ENCODE data around the gene MEIS2.

MEIS2 gene

GRCh38 chr15:37108381-37109167, 8.2 kb upstream of the MEIS2 start:
- TF ChIP-seq POLR2A (IDR thresholded peaks at IDR 0.05; ENCODE audit: extremely low read depth, insufficient read length): no peak
- no peak for TF ChIP-seq CTCF (IDR thresholded peaks at IDR 0.05; ENCODE audit: low read depth, low read length)
- TF ChIP-seq, protein P1, sequence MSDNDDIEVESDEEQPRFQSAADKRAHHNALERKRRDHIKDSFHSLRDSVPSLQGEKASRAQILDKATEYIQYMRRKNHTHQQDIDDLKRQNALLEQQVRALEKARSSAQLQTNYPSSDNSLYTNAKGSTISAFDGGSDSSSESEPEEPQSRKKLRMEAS (IDR thresholded peaks at IDR 0.05; ENCODE audit: low read depth, low read length): no peak
- no peak for TF ChIP-seq MYC (IDR thresholded peaks at IDR 0.05; ENCODE audit: low read depth, low read length)
- no peak for DNase-seq (ENCODE audit: low read depth)
- no peak overlapping the region for H3K4me3 ChIP-seq (ENCODE audit: low read depth, low read length)

DNA sequence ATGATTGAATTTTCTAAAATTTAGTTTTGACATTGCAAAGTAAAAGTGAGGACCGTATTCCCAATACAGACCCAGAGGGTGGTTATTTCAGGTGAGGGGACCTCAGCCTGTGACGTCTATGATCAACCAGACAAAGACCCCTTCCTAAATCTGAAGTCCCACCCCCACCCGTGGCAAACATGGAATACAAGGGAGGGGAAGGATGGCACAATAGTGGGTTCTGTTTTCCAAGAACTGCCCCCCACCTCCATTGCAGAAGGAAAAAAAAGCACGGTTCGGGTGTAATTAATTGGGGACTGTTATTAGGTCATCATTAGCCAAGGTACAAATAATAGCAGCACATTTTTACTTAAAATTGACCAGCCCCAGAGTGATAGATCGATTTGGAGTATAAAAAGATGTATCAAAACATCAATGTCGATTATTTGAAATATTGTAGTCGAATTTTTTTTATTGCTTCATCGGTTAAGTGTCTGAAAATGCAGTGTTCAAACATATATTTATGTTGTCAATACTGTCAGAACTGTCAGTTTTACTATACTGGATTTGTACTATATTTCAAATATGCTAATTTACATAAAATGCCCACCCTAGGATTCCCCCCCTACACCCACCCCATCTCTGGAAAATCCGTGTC, 7.5 kb upstream of the MEIS2 start:
- TF ChIP-seq POLR2A (IDR thresholded peaks at IDR 0.05; ENCODE audit: extremely low read depth, insufficient read length) (no peak), CTCF (IDR thresholded peaks at IDR 0.05; ENCODE audit: low read depth, low read length) (no peak), MYC (IDR thresholded peaks at IDR 0.05; ENCODE audit: low read depth, low read length) (no peak)
- TF ChIP-seq, protein P1 (IDR thresholded peaks at IDR 0.05; ENCODE audit: low read depth, low read length): no peak
- no peak overlapping the region for H3K4me3 ChIP-seq (ENCODE audit: low read depth, low read length)
- no peak for DNase-seq (ENCODE audit: low read depth)

- H3K4me3 ChIP-seq (ENCODE audit: low read depth, low read length): no peak overlapping the region
- no peak for DNase-seq (ENCODE audit: low read depth)
- TF ChIP-seq POLR2A (IDR thresholded peaks at IDR 0.05; ENCODE audit: extremely low read depth, insufficient read length) (no peak), MYC (IDR thresholded peaks at IDR 0.05; ENCODE audit: low read depth, low read length) (no peak), CTCF (IDR thresholded peaks at IDR 0.05; ENCODE audit: low read depth, low read length) (no peak)
- TF ChIP-seq, protein P1 (IDR thresholded peaks at IDR 0.05; ENCODE audit: low read depth, low read length): no peak
These were observed 6.9 kb upstream of the MEIS2 start for GRCh38 chr15:37107071-37107743.

- DNase-seq (ENCODE audit: low read depth): peak; percentile 38
- no peak overlapping the region for H3K4me3 ChIP-seq (ENCODE audit: low read depth, low read length)
These were observed 6.2 kb upstream of the MEIS2 start for GRCh38 chr15:37106490-37107001.

GRCh38 chr15:37105889-37106288, 5.5 kb upstream of the MEIS2 start:
- TF ChIP-seq POLR2A (IDR thresholded peaks at IDR 0.05; ENCODE audit: extremely low read depth, insufficient read length) (no peak), MYC (IDR thresholded peaks at IDR 0.05; ENCODE audit: low read depth, low read length) (no peak), CTCF (IDR thresholded peaks at IDR 0.05; ENCODE audit: low read depth, low read length) (no peak)
- TF ChIP-seq, protein P1 (IDR thresholded peaks at IDR 0.05; ENCODE audit: low read depth, low read length): no peak
- DNase-seq (ENCODE audit: low read depth): no peak
- H3K4me3 ChIP-seq (ENCODE audit: low read depth, low read length): no peak overlapping the region

More at GRCh38 chr15:37106490-37107001, 6.2 kb upstream of the MEIS2 start:
- TF ChIP-seq MYC (IDR thresholded peaks at IDR 0.05; ENCODE audit: low read depth, low read length) (no peak), CTCF (IDR thresholded peaks at IDR 0.05; ENCODE audit: low read depth, low read length) (peak; percentile 41)

Data from NB4 (cell line).